Measurements from ENCODE around the gene FBXL4. TPM values are rescaled to one million over a fixed set of nuclear protein-coding genes. Genes with fewer than 3 reads are reported as not detected.

The FBXL4 gene
- total RNA-seq, 4 donors from 2014 or later = 23.9 to 38.0 (median 28.7) TPM

DNA sequence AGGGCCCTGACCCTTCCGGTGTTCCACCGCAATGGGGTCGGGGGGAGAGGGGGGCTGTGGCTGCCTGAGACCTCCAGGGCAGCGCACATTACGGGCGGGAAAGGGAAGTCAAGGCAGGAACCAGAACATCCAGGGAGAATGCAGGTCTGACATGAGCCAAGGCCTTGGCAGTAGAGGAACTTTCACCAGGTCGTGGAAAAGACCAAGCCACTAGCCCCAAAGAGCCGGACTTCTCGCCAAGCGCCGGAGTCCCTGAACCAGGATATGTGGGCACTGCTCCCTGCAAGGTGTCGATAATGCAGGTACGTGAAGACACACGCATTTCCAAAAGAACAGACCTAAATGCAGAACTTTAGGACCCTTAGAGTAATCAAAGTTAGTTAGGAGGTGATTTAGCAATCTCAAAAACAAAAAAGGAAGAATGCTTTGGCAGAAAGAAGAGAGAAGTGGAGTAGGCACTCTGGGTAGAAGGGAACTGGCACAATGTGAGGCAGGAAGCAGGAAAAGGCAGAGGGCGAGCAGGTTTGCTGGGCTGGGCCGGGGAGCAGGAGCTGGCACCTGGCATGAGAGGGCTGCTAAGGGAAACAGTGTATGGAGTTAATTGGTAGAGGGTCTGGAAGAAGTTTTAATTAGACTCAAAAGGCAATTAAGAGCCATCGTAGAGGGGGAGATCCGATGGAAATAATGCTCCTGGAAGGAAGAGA, 99.1 kb downstream of the FBXL4 start:
- 53 to 62% methylated on average over 17 to 18 of the region's 18 CpGs for WGBS, 2 donors
- Histone ChIP-seq H3K27me3 (peaks cover 2 to 55% of the 10 kb centered on the region in 2 donors), H3K9me3 (no peaks in the 10 kb centered on the region), H3K4me3 (peak overlapping the region in 1 of 4 donors; percentile 11), H3K4me1 (peaks cover 0 to 37% (median 10%) of the 10 kb centered on the region in 4 donors), H3K36me3 (no peaks in the 10 kb centered on the region), H3K27ac (no peak overlapping the region)
- TF ChIP-seq, protein P1, sequence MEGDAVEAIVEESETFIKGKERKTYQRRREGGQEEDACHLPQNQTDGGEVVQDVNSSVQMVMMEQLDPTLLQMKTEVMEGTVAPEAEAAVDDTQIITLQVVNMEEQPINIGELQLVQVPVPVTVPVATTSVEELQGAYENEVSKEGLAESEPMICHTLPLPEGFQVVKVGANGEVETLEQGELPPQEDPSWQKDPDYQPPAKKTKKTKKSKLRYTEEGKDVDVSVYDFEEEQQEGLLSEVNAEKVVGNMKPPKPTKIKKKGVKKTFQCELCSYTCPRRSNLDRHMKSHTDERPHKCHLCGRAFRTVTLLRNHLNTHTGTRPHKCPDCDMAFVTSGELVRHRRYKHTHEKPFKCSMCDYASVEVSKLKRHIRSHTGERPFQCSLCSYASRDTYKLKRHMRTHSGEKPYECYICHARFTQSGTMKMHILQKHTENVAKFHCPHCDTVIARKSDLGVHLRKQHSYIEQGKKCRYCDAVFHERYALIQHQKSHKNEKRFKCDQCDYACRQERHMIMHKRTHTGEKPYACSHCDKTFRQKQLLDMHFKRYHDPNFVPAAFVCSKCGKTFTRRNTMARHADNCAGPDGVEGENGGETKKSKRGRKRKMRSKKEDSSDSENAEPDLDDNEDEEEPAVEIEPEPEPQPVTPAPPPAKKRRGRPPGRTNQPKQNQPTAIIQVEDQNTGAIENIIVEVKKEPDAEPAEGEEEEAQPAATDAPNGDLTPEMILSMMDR (IDR thresholded peaks at IDR 0.05) = no peak
- TF ChIP-seq EP300 (IDR thresholded peaks at IDR 0.05) (no peak), POLR2A (IDR thresholded peaks at IDR 0.05) (no peak)
- DNase-seq (ENCODE audit: low spot score in 2 of 2) = no peak

DNA sequence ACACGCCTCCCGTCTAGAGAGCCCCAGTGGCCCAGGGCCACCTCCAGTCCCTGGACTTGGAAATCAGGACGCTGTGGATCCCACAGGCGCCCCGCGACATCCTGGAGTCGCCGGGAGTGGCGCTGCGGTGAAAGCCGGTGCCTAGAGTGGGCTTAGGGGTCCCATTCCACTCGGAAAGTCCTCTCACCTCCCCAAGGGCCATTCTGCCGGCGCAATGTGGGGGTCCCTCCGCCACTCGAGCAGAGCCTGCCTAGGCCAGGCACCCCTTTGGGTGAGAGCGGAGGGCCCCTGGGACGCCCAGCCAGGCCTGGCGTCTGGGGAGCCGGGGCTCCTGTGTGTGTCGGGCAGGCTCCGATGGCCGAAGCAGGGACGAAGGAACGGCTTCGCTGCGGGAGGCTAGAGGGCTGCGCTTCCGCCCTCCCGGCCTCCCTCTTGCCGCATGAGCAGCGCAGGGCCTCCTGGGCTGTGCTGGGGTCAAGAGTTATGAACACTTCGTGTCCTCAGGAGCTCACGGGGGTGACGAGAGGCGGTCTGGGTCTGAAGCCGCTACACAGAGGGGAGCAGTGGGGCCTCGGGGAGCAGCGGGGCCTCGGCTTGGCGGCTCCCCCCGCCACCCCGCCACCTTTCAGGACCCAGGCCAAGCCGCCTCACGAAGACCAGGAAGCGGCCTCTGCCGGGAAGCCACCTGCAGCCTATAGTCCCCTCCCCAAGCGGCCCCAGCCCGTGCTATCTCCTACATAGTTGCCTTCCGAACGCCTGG, 99.8 kb downstream of the FBXL4 start:
- Histone ChIP-seq H3K9me3 (no peaks in the 10 kb centered on the region), H3K36me3 (no peaks in the 10 kb centered on the region), H3K4me3 (peak overlapping the region in 1 of 4 donors; percentile 11), H3K27ac (no peak overlapping the region), H3K4me1 (peaks cover 0 to 44% (median 10%) of the 10 kb centered on the region in 4 donors), H3K27me3 (peaks cover 2 to 62% of the 10 kb centered on the region in 2 donors)
- WGBS, 2 donors = 26 to 27% methylated on average over 33 to 49 of the region's 51 CpGs
- DNase-seq (ENCODE audit: low spot score in 2 of 2) = no peak
- TF ChIP-seq POLR2A (IDR thresholded peaks at IDR 0.05) (no peak), EP300 (IDR thresholded peaks at IDR 0.05) (no peak)
- TF ChIP-seq, protein P1 (IDR thresholded peaks at IDR 0.05) = no peak

DNA sequence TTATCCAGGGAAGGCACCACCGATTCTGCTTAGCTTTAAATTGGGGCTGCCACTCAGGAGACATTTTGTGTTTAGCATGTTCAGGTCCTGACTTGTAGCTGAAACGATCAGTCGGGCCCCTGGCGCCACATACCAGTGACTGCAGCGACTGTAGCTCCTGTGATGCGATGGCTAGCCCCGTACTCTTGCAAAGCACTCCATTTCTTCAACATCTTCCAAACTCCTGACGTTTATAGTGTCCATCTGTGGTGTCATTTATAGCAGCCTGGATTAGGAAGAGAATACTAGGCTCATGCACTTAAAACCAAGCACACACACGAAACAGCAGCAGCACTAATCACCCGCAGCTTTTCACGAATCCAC, 100.3 kb downstream of the FBXL4 start:
- no peak overlapping the region for H3K27ac ChIP-seq
- TF ChIP-seq POLR2A (IDR thresholded peaks at IDR 0.05) (no peak), EP300 (IDR thresholded peaks at IDR 0.05) (no peak)
- TF ChIP-seq, protein P1 (IDR thresholded peaks at IDR 0.05) = no peak
- no peaks in the 10 kb centered on the region for H3K36me3 ChIP-seq
- peaks cover 0 to 49% (median 12%) of the 10 kb centered on the region in 4 donors for H3K4me1 ChIP-seq
- no peak for DNase-seq (ENCODE audit: low spot score in 2 of 2)
- peaks cover 2 to 68% of the 10 kb centered on the region in 2 donors for H3K27me3 ChIP-seq
- no peak overlapping the region for H3K4me3 ChIP-seq
- no peaks in the 10 kb centered on the region for H3K9me3 ChIP-seq
- 39 to 45% methylated on average over 11 of the region's 11 CpGs for WGBS, 2 donors

DNA sequence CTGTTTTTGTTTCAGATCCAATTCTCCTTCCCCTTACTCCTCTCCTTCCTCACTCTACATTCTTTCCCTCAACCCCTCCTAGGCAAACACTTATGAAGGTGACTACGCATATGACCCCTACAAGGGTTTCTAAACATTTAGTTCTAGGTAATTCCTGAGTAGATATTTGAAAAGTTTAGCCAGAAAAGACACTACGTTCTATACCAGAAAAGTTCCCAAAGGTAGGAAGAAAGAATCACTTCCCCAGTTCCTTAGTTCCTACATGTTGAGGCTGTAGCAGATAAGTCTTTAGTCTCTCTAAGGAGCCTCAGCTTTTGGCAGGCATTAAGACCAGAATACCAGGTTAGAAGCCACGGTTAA, 101.7 kb downstream of the FBXL4 start:
- no peaks in the 10 kb centered on the region for H3K9me3 ChIP-seq
- H3K27me3 ChIP-seq = peaks cover 2 to 82% of the 10 kb centered on the region in 2 donors
- H3K27ac ChIP-seq = peak overlapping the region in 1 of 4 donors; percentile 81
- no peak for DNase-seq (ENCODE audit: low spot score in 2 of 2)
- 48 to 55% methylated on average over 3 of the region's 3 CpGs for WGBS, 2 donors
- H3K4me1 ChIP-seq = peaks cover 0 to 58% (median 17%) of the 10 kb centered on the region in 4 donors
- TF ChIP-seq, protein P1 (IDR thresholded peaks at IDR 0.05) = no peak
- TF ChIP-seq EP300 (IDR thresholded peaks at IDR 0.05) = no peak
- TF ChIP-seq POLR2A (IDR thresholded peaks at IDR 0.05) = no peak
- no peaks in the 10 kb centered on the region for H3K36me3 ChIP-seq
- no peak overlapping the region for H3K4me3 ChIP-seq

Measured in tibial nerve (tissue), 4 donors.